HEK293T (cell line): ENCODE data around the gene KMT2B.
A peak's percentile ranks its signal among the peaks of the same experiment; 100 is the strongest.

Experiments used
- CTCF ChIA-PET: fragments of 350-600 bp; formaldehyde crosslinking; extraction: SDS; loops from one replicate; lab custom pipeline; 2021; ENCODE audit warnings: antibody characterized with exemption, inconsistent platforms; lab: Yijun Ruan, JAX
- POLR2A ChIA-PET: fragments of 350-600 bp; formaldehyde crosslinking; extraction: SDS; loops from one replicate; lab custom pipeline; 2020; ENCODE audit warnings: antibody characterized with exemption, inconsistent platforms; lab: Yijun Ruan, JAX
- DNase-seq: peaks from one replicate; pipeline ENCODE4 v3.0.0; 2012; ENCODE audit warnings: mixed read lengths; ENCODE audit errors: extremely low spot score
- ARNT ChIP-seq: fragments of 450-650 bp; IDR thresholded peaks from 2 replicates; pipeline ENCODE4 v1.6.1; 2017; ENCODE audit warnings: mild to moderate bottlenecking
- BHLHE40 ChIP-seq: fragments of 450-650 bp; IDR thresholded peaks from 2 replicates; pipeline ENCODE4 v1.6.1; 2016; ENCODE audit warnings: mild to moderate bottlenecking, moderate library complexity, borderline replicate concordance
- CTBP1 ChIP-seq: fragments of 450-650 bp; IDR thresholded peaks from 2 replicates; pipeline ENCODE4 v1.6.1; 2016; ENCODE audit warnings: borderline replicate concordance
- ELF4 ChIP-seq: fragments of 450-650 bp; IDR thresholded peaks from 2 replicates; pipeline ENCODE4 v1.6.1; 2017; ENCODE audit warnings: antibody characterized with exemption
- FOXA1 ChIP-seq: fragments of 450-650 bp; IDR thresholded peaks from 2 replicates; pipeline ENCODE4 v1.6.1; 2016; ENCODE audit warnings: mild to moderate bottlenecking
- FOXK2 ChIP-seq: fragments of 450-650 bp; IDR thresholded peaks from 2 replicates; pipeline ENCODE4 v1.6.1; 2016; ENCODE audit warnings: mild to moderate bottlenecking
- FOXM1 ChIP-seq: fragments of 450-650 bp; IDR thresholded peaks from 2 replicates; pipeline ENCODE4 v1.6.1; 2017; ENCODE audit warnings: mild to moderate bottlenecking, borderline replicate concordance
- HDGF ChIP-seq: fragments of 450-650 bp; IDR thresholded peaks from 2 replicates; pipeline ENCODE4 v1.6.1; 2017; ENCODE audit warnings: antibody characterized with exemption, borderline replicate concordance
- L3MBTL2 ChIP-seq: fragments of 450-650 bp; conservative IDR thresholded peaks from 2 replicates; pipeline ENCODE4 v1.6.1; 2016; ENCODE audit warnings: mild to moderate bottlenecking
- LEF1 ChIP-seq: fragments of 450-650 bp; IDR thresholded peaks from 2 replicates; pipeline ENCODE4 v1.6.1; 2017; ENCODE audit warnings: mild to moderate bottlenecking, borderline replicate concordance
- NFRKB ChIP-seq: fragments of 450-650 bp; IDR thresholded peaks from 2 replicates; pipeline ENCODE4 v1.6.1; 2016; ENCODE audit warnings: mild to moderate bottlenecking, moderate library complexity
- SP1 ChIP-seq: fragments of 450-650 bp; IDR thresholded peaks from 2 replicates; pipeline ENCODE4 v1.6.1; 2017
- SUZ12 ChIP-seq: fragments of 450-650 bp; IDR thresholded peaks from 2 replicates; pipeline ENCODE4 v1.6.1; 2016; ENCODE audit warnings: mild to moderate bottlenecking
- TARDBP ChIP-seq: fragments of 450-650 bp; IDR thresholded peaks from 2 replicates; pipeline ENCODE4 v1.6.1; 2016
- ZNF384 ChIP-seq: fragments of 450-650 bp; IDR thresholded peaks from 2 replicates; pipeline ENCODE4 v1.6.1; 2016
- TF ChIP-seq, protein P1 (sequence below): fragments of 450-650 bp; IDR thresholded peaks from 2 replicates; pipeline ENCODE4 v1.6.1; 2016

The KMT2B gene

DNA sequence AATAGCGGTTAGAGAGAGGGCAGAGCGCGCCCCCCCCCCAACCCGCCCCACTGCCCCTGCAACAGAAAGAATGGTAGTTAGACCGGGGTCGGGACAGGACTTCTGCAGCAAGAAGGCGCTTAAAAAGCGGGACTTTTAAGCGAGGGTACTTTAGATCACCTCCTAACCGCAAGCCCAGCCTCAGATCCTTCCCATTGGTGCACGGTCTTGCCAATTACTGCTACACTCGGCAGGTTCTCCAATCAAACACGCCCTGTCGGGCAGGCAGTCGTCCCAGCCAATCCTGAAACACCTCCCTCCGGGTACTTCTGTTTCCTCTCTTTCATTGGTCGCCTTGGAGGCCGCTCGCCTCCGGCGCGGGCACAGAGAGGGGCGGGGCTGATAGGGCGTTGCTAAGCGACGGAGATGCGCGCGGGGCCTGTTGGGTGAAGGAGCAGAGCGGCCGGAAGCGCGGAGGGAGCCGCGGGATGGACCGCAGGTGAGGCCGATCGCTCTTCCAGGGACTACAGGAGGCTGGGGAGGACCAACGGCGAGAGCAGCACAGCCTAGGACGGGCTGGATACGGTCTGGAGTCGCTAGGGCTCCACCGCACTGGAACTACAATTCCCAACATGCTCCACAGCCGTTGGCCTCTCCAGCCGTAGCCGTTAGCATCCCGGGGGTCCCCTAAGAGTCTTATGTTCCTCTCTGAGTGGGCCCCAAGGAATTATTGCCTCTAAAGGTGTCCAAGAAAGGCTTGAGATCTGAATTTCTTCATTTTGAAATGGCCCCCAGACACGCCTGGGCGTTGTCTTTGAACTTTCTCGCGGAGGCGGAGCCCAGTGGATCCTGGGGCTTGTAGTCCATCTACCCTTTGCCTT is 40.2 kb downstream of the KMT2B start, which contains the start of gene PROSER3:
PROSER3 (plus strand) TSS at position 428 of the 860 bp plus-strand sequence; CDS start at position 468, 40 bp downstream.
- POLR2A ChIA-PET = interaction anchor here (1.3 to 2.5 kb wide), 5 partner anchors 10 to 56 kb away, joined by 3 to 33 read pairs (median 8); partner anchors contain the start of genes LIN37, PSENEN and U2AF1L4
- TF ChIP-seq LEF1 = 0 out of 2 replicates have a peak, but pooled peaks have one; percentile 25
- TF ChIP-seq ELF4 = peak; percentile 34
- TF ChIP-seq ZNF384 = no peak
- TF ChIP-seq, protein P1, sequence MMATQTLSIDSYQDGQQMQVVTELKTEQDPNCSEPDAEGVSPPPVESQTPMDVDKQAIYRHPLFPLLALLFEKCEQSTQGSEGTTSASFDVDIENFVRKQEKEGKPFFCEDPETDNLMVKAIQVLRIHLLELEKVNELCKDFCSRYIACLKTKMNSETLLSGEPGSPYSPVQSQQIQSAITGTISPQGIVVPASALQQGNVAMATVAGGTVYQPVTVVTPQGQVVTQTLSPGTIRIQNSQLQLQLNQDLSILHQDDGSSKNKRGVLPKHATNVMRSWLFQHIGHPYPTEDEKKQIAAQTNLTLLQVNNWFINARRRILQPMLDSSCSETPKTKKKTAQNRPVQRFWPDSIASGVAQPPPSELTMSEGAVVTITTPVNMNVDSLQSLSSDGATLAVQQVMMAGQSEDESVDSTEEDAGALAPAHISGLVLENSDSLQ = peak; percentile 99
- TF ChIP-seq FOXA1 = no peak
- no peak for TF ChIP-seq TARDBP
- no peak; the same call in none of the 2 replicates for TF ChIP-seq SUZ12
- TF ChIP-seq FOXK2 = no peak
- peak; percentile 26; the same call in 1 of the 2 replicates for TF ChIP-seq L3MBTL2
- DNase-seq = peak; percentile 97
- CTCF ChIA-PET = interaction anchor here (1.0 kb wide), 1 partner anchor 17 kb away, joined by 3 read pairs; no protein-coding TSS in a partner anchor

DNA sequence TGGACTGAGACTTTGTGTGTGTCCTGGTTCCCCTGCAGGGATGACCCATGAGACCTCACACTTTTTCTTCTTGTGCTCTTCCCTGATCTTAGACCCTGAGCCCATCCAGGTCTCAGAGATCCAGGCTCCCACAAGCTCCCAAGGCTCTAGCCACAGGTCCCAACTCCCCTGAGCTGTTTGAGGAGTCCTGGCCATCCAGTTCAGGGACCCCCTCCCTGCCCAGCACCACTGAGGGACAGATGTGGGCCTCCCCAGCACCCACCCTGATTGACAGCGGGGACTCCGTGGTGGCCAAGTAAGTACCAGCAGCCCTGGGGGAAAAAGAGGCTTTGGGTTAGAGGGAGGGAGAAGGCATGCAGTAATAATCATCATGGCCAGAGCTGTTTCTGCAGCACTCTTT is 41.9 kb downstream of the KMT2B start:
- ChIA-PET CTCF (no interaction called here), POLR2A (interaction anchor here (1.1 kb wide), 1 partner anchor 12 kb away, joined by 3 read pairs; the partner anchor contains the start of gene LIN37)
- no peak for TF ChIP-seq FOXA1
- no peak for TF ChIP-seq BHLHE40
- no peak for TF ChIP-seq L3MBTL2
- no peak for DNase-seq

DNA sequence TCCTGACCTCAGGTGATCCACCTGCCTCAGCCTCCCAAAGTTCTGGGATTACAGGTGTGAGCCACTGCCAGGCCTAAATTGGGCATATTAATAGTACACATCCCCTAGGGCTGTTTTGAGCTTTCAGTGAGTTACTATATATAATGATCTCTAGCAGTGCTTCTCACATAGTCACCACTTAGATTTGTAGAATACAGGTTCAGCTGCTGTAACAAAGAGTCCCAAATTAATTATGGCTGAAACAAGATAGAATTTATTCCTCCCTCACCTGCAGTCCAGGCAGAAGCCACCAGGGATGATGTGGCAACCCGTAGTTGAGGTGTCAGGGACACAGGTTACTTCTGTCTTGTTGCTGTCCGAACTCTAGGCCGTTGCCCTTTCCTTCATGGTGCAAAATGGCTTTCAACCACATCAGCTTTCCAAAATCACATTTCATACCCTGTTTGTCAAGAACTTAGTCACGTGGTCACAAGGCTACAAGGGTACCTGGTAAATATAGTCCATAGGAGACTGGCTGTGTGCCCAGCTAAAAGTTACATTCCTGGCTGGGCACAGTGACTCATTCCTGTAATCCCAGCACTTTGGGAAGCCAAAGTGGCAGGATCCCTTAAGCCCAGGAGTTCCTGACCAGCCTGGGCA is 43.0 kb downstream of the KMT2B start:
- CTCF ChIA-PET = no interaction called here
- POLR2A ChIA-PET = no interaction called here
- TF ChIP-seq FOXM1 = no peak
- no peak for TF ChIP-seq SP1
- no peak for DNase-seq

DNA sequence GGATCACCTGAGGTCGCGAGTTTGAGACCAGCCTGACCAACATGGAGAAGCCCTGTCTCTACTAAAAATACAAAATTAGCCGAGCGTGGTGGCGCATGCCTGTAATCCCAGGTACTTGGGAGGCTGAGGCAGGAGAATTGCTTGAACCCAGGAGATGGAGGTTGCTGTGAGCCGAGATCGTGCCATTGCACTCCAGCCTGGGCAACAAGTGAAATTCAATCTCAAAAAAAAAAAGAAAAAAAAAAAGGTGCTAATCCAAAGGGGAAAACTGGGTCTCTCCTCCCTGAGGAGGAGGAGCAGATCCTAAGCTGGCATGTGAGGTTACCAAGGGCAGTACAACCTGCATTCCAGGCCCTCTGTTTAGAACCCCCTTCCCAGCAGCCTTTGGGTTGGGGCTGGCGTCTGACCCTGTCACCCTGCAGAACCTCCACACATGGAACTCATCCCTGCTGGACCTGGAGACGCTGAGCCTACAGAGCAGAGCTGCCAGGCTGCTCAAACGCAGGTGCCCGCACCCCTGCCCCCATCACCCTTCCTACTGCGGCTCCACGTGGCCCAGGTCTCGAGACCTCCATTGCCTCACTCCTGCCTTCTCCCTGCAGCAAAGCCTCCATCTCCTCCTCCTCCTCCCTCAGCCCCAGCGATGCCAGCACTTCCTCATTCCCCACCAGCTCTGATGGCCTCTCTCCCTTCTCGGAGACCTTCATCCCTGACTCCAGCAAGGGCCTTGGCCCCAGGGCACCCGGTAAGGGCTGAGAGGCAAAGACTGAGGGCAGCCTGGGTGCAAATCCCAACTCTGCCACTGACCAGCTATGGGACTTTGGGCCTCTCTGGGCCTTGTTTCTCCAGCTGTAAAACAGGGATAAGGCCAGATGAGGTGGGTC is 46.9 kb downstream of the KMT2B start:
- ChIA-PET CTCF (interaction anchor here (0.6 kb wide), 1 partner anchor 483 kb away, joined by 3 read pairs; no protein-coding TSS in a partner anchor), POLR2A (interaction anchor here (1.0 kb wide), 2 partner anchors 16 to 254 kb away, joined by 3 read pairs; partner anchors contain the start of gene LIN37)
- no peak for DNase-seq
- no peak for TF ChIP-seq CTBP1
- no peak for TF ChIP-seq ELF4
- no peak for TF ChIP-seq TARDBP
- no peak for TF ChIP-seq HDGF
- TF ChIP-seq FOXK2 = no peak
- no peak for TF ChIP-seq L3MBTL2
- TF ChIP-seq ZNF384 = no peak
- no peak for TF ChIP-seq LEF1
- TF ChIP-seq NFRKB = no peak

DNA sequence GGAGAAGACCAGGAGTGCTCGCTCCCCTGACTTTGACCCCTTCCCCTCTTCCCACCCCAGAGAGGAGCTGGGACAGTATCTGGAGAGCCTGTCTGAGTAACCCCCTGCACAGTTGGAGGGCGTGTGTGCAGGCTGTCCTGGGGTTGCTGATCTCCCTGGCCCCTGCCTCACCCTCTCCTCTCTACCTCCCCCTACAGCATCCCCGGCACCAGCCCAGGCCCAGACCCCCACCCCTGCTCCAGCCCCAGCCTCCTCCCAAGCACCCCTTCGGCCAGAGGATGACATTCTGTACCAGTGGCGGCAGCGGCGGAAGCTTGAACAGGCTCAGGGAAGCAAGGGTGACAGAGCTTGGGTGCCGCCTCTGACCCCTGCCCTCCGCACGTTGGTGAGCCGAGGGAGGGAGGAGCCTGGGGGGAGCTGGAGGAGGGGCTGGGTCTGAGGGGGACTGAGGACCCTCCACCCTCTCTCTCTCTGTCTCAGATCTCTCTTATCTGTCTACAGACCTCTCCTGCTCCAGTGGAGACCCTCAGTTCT is 48.8 kb downstream of the KMT2B start:
- TF ChIP-seq CTBP1 (no peak), SUZ12 (no peak), LEF1 (no peak), FOXA1 (no peak), FOXM1 (no peak), BHLHE40 (no peak), ELF4 (no peak)
- TF ChIP-seq, protein P1 = no peak
- no peak for DNase-seq
- ChIA-PET POLR2A (interaction anchor here (0.8 to 1.2 kb wide), 3 partner anchors 19 to 26 kb away, joined by 3 to 4 read pairs (median 3); partner anchors contain the start of genes LIN37, PSENEN and U2AF1L4), CTCF (no interaction called here)

DNA sequence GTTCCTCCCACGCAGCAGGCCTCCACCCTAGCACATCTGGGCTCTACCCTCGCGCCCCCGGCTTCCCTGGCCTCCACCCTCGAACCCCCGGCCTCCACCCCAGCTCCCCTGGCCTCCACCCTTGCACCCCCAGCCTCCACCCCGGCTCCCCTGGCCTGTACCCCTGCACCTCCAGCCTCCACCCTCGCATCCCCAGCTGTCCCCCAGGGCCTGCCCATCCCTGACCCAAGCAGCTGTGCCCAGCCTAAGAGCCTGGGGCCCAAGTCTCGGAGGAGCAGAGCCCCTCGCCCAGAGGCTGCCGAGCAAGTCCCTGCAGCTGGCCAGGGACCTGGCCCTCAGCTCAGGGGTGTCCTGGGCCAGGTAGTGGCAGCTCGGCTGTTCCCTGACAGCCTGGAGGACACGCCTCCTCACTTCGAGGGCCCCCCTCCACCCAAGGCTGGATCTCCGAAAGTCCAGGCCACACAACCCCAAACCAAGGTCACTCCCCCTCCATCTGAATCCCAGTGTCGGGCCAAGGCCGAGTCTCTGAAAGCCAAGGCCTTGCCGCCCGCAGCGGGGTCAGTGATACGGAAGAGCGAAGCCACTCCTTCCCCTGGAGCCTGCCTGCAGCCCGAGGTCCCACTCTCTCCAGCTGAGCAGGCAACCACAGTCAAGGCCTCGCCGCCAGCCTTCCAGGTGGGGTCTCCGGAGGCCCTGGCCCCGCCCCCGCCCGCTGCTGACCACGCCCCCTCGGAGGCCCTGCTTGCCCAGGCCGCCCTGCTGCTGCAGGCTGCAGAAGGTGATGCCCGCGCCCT is 49.7 kb downstream of the KMT2B start:
- CTCF ChIA-PET = no interaction called here
- POLR2A ChIA-PET = interaction anchor here (0.9 to 1.2 kb wide), 2 partner anchors 19 to 27 kb away, joined by 3 to 4 read pairs; partner anchors contain the start of gene LIN37
- TF ChIP-seq ARNT (no peak), CTBP1 (no peak), LEF1 (no peak), L3MBTL2 (no peak), SUZ12 (no peak), FOXK2 (no peak), FOXA1 (no peak), NFRKB (no peak)
- TF ChIP-seq, protein P1 = no peak
- no peak for DNase-seq
